A204.1 (cell line): Measurements from ENCODE around the gene SEC31B.

Experiments
- FAIRE-seq: peaks from 2 replicates; lab custom pipeline; 2012; peaks lifted over from hg19 to GRCh38; lab: Jason Lieb, UNC

SEC31B gene

DNA sequence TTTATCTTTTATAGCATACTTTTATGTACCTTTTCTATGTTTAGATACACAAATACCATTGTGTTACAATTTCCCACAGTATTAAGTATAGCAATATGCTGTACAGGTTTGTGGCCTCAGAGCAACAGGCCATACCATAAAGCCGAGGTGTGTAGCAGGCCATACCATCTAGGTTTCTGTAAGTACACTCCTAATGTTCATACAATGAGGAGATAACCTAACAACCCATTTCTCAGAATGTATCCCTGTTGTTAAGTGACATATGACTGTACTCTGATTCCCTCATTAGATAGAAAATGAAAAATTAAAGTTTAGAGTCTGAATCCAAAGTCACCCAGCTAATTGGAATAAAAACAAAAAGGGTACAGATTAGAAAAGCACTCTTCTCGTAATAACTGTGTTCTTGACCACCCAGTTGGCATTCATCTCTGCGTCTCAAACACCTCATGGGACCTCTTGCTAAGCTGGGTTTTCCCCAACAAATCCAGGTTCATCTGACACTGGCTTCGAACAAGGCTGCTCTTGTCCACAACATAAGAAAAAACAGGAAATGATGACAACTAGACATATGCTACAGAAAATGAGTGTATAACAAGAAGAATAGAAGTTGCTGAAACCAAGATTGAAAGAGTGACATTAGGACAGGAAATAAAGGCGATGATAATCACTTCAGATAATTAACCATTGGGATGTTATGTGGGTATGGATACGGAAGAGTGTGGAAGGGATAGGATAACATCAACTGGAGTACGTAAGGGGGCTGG, 8.6 kb upstream of the SEC31B start:
- FAIRE-seq: no peak

- FAIRE-seq: no peak
These were observed 5.0 kb upstream of the SEC31B start for GRCh38 chr10:100524638-100525037.

DNA sequence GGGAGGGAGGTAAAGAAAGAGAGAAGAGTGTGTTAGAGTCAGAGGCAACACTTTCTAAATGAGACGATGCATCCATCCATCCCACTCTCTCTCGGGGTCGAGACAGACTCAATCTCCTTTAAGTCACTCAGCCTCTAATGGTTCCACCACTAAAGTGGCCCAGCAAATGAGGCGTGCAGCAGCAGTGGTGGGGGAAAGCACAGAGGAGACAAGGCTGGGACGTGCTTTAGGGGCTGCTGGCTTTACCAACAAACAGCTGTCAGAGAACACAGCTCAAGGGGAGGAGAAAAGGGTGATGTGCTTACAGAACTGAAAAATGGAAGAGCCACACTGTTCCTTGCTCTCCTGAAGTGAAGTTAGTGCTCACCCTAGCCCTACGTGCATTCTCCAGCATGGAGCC, 4.5 kb upstream of the SEC31B start:
- FAIRE-seq: no peak

DNA sequence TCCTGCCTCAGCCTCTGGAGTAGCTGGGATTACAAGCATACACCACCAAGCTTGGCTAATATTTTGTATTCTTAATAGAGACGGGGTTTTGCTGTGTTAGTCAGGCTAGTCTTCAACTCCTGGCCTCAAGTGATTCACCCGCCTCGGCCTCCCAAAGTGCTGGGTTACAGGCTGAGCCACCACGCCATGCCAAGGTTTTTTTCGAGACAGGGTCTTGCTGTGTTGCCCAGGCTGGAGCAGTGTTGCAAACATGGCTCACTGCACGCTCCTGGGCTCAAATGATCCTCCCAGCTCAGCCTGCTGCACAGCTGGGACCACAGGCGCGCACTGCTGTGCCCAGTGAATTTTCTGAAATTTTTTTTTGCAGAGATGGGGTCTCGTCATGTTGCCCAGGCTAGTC, 3.3 kb upstream of the SEC31B start:
- FAIRE-seq: no peak

DNA sequence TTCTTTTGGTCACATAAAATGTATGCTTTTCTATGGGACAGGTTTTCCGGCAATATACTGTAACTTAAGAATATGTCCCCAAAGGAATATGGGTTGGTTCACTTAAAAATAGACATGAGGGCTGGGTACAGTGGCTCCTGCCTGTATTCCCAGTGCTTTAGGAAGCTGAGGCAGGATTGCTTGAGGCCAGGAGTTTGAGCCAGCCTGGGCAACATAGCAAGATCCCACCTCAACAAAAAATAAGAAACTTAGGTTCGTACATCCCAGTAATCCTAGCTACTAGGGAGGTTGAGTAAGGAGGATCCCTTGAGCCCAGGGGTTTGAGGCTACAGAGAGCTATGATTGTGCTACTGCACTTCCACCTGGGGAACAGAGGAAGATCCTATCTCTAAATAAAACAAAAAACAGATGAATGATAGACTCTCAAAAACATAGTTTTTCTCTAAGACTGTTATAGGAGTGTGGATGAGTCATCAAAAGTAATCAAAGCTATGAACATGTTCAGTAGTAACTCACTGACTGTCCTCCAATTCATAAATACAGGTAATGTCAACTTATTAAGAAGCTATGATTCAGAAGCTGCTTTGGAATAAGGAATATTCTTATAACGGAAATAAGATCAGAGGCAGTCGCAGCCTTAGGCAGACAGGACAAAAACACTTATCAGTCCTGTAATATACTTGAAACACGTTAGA, 2.6 kb upstream of the SEC31B start:
- FAIRE-seq: no peak

GRCh38 chr10:100520811-100521210, 1.1 kb upstream of the SEC31B start:
- FAIRE-seq: no peak

DNA sequence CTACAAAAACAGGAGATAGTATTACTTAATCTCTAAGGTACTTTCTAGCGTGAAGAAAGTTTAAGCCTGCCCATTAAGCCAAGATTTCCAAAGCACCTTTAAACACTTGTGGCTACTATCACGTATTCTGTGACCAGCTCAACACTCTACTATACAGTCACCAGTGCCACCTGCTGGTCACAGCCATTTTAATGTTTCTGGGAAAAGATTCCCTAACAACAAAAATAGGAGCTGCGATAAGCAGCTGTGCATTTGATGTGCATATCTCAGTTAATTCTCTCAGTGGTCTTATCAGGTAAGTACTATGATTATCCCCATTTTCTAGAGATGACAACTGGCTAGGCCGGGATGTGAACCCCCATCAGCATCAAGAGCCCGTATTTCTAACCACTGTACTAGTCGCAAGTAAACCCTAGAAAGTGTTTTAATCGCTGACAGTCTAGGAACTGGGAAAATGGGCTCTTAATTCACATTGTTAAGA, 860 bp downstream of the SEC31B start:
- FAIRE-seq: peak; percentile 92

GRCh38 chr10:100516847-100517246, 2.8 kb downstream of the SEC31B start:
- no peak for FAIRE-seq

DNA sequence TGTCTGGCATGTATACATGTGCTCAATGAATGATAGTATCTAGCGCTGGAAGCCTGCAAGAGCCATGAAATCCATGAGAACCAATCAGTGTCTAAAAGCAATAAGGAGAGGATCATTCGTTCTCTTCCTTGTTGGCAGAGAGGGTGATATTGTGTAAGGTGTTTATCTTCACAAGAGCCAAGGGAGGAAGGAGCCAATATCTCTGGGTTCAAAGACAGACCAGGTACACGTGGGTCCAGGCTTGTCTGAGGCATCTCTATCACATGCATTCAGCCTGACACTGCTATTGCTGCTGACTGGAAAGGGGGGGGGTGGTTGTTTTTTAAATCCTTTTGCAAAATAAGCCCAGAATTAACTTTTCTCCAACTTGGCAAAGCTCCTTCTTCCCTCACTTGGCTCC, 4.0 kb downstream of the SEC31B start:
- no peak for FAIRE-seq

GRCh38 chr10:100510533-100511308, 8.9 kb downstream of the SEC31B start:
- no peak for FAIRE-seq

DNA sequence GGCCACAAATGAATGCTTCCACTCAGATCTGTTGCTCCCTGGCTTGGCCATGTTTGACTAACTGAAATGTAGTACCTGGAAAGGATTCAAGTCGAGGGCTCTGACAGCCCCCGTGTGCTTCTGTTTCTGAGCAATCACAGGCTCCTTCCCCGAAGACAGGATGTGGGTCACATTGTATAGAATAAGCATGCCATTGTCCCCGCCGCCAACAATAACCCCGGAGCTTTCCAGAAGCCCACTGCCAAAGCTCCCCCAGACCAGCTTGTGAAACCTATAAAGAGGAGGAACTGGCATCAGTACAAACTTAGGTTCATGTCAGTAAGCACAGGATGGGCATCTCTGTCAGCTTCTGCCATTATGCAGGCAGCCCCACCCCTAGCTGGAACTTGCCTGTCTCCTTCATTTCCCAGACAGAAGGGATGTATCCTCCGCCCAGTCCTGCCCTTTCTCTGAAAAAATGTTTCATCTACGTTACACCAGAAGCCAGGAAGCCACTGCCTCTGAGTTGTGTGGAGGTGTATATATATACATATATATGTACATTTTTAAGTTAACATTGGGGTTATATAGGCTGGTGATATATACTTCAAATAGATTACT, 10.3 kb downstream of the SEC31B start:
- FAIRE-seq: no peak

DNA sequence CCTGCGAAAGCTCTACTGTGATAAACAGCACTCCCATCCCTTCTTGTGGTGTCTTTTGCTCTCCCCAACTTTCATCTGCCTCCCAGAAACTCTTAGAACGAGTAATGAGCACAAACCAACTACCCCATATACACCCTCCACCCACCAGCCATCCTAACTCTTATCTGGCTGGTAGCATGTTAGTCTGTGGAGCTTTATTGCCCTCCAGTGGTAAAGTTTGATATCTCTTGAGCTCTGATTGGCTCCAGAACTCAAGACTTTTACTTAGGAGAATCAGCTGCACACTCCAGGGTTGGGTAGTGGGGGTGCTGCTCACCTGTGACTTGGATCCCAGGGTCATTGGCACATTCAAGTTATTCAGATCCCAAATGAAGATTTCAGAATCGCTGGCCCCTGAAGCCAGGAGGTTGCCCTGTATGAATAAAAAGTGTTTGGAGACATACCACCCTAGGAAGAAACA, 10.9 kb downstream of the SEC31B start:
- peak; percentile 90 for FAIRE-seq

DNA sequence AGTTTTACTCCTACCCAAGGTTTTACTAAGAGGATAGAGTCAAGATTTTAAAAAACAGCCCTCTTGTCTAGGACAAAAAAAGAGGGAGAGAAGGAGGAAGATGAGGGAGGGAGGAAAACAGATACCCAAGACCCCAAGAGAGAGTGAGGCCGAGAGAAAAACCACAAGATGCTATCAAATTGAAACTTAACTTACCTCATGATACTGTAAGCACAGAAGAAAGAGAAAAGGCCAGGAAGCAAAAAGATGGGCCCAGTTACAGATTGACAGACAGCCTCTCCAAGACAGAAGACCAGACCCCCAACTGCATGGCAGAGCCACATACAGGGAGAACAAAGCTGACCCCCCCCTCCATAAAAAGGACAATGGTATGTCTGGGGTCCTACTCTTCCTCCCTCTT, 11.4 kb downstream of the SEC31B start:
- no peak for FAIRE-seq

- no peak for FAIRE-seq
These were observed 12.3 kb downstream of the SEC31B start for GRCh38 chr10:100507357-100507732.

DNA sequence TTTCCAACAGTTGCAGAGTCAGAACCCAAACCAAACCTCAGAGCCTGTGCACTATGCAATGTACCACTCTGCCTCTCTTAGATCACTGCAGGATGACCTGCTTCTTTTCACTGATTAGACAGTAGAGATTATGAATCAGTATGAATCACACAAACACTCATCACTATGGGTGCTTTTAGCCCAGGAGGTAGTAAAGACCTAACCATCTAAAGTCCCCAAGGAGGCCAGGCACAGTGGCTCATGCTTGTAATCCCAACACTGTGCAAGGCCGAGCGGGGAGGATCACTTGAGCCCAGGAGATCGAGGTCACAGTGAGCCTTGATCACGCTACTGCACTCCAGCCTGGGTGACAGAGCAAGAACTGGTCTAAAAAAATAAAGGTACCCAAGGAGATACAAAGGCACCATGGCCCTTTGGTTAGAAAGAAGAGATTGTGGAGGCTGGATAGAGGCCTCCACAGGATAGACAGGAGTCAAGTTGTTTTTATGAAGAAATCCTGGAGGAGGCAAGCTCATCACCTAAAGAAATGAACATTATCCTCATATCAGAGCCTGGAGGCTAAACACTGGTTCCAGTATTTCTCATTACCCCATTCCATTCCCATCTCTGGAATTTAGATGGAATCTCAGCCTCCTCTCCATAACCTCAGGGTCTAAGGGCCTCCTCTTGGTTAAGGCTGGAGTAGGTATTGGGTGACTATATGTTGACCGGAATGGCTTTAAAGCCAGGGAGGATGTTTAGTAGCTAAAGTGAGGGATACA, 12.9 kb downstream of the SEC31B start:
- no peak for FAIRE-seq

GRCh38 chr10:100505164-100505563, 14.5 kb downstream of the SEC31B start:
- no peak for FAIRE-seq

- FAIRE-seq: no peak
These were observed 15.6 kb downstream of the SEC31B start for GRCh38 chr10:100504096-100504495.

DNA sequence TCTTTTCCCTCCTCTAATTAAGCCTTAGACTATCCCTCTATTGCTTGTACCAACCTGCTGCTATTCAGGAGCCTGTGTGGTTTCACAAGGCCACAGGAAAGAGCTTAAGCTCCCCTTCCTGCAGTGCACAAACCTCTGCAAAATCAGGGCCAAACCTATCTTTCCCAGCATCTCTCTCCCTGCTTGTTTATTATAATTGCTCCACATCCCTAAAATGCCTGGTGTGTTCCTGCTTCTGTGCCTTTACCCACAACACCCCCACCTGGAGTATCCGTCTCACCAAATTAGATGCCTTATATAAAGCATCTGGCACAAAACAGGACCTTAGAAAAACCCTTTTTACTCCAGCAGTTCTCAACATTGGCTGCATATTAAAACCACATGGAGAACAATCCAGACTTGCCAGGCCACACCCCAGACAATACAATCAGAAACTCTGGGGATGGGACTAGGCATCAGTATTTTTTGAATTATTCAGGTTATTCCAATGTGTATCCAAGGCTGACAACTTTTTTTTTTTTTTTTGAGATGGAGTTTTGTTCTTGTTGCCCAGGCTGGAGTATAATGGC, 16.7 kb downstream of the SEC31B start:
- no peak for FAIRE-seq

DNA sequence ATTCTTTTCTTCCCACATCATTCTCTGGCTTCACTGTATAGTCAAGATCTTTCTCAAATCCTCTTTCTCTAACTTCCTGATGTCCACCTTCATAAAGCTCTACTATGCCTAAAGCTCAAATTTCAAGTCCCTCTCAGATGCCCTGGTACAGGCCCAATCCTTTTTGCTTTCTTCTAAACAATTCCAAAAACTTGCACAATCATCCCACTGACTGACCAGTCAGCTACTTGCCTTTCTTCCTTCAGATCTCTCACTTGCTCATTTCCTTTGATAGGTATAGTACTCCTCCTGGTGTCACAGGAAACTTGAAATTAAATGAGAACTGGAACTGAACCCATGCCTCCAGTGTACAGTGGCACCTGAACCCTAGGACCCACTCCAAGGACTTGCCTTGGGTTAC, 18.2 kb downstream of the SEC31B start:
- FAIRE-seq: no peak

- FAIRE-seq: no peak
These were observed 21.6 kb downstream of the SEC31B start for GRCh38 chr10:100498059-100498458.

DNA sequence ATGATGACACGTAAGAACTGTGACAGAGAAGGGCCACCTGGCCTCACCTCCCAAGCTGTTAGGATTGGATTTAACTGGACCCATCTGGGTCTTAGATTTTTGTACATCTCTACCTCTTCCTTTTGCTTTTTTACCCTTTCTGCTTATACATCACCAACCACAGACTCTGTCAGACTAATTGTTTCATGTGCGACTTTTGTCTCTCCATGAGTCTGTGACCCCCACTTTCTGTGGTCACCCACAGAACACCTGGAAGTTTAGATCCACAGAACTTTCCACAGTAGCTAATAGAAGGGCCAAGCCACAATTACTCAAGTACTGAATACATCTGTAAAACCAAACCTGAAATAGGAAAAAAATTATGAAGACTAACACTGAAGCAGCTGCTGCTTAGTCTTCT, 23.1 kb downstream of the SEC31B start:
- no peak for FAIRE-seq

GRCh38 chr10:100490531-100490930, 29.1 kb downstream of the SEC31B start:
- FAIRE-seq: no peak
